KMS-11 (cell line): ENCODE results near the gene SAPCD1.

Source experiments
- H2AFZ ChIP-seq: fragments of 200-600 bp; sonication (generic); 2 replicates; pipeline ENCODE4 v1.6.1; 2016; ENCODE audit warnings: antibody characterized with exemption, mixed run types, low read depth
- H3K27ac ChIP-seq: fragments of 200-600 bp; sonication (generic); 2 replicates; pipeline ENCODE4 v1.6.1; 2016; ENCODE audit warnings: mild to moderate bottlenecking, mixed run types
- H3K27me3 ChIP-seq: fragments of 200-600 bp; sonication (generic); 2 replicates; pipeline ENCODE4 v1.6.1; 2017; ENCODE audit warnings: mild to moderate bottlenecking, low read depth, mixed run types, moderate library complexity; ENCODE audit not compliant: insufficient read depth
- H3K36me3 ChIP-seq: fragments of 200-600 bp; sonication (generic); 2 replicates; pipeline ENCODE4 v1.6.1; 2017; ENCODE audit warnings: mild to moderate bottlenecking, mixed run types; ENCODE audit not compliant: insufficient read depth
- H3K4me1 ChIP-seq: fragments of 200-600 bp; sonication (generic); 2 replicates; pipeline ENCODE4 v1.6.1; 2016; ENCODE audit warnings: mild to moderate bottlenecking, low read depth, mixed run types; ENCODE audit not compliant: poor library complexity, severe bottlenecking
- H3K4me2 ChIP-seq: fragments of 200-600 bp; sonication (generic); 2 replicates; pipeline ENCODE4 v1.7.0; 2016; ENCODE audit warnings: mild to moderate bottlenecking, mixed run types
- H3K4me3 ChIP-seq: fragments of 200-600 bp; sonication (generic); IDR thresholded peaks from 2 replicates; pipeline ENCODE4 v1.6.1; 2017; ENCODE audit warnings: low read depth, low read length, mixed read lengths; ENCODE audit not compliant: insufficient read depth
- H3K79me2 ChIP-seq: fragments of 200-600 bp; sonication (generic); 2 replicates; pipeline ENCODE4 v1.6.1; 2016; ENCODE audit warnings: low read depth, mixed run types; ENCODE audit not compliant: insufficient read depth
- H3K9ac ChIP-seq: fragments of 200-600 bp; sonication (generic); 2 replicates; pipeline ENCODE4 v1.6.1; 2016; ENCODE audit warnings: mild to moderate bottlenecking, mixed run types
- H4K20me1 ChIP-seq: fragments of 200-600 bp; sonication (generic); 2 replicates; pipeline ENCODE4 v1.6.1; 2016; ENCODE audit warnings: mild to moderate bottlenecking, mixed run types; ENCODE audit not compliant: insufficient read depth
- TF ChIP-seq, protein P1 (sequence below): fragments of 200-600 bp; sonication (generic); conservative IDR thresholded peaks from 2 replicates; pipeline ENCODE4 v1.6.1; 2017; ENCODE audit warnings: low read depth, mild to moderate bottlenecking, antibody characterized with exemption, low read length, moderate library complexity, mixed read lengths

The SAPCD1 gene

DNA sequence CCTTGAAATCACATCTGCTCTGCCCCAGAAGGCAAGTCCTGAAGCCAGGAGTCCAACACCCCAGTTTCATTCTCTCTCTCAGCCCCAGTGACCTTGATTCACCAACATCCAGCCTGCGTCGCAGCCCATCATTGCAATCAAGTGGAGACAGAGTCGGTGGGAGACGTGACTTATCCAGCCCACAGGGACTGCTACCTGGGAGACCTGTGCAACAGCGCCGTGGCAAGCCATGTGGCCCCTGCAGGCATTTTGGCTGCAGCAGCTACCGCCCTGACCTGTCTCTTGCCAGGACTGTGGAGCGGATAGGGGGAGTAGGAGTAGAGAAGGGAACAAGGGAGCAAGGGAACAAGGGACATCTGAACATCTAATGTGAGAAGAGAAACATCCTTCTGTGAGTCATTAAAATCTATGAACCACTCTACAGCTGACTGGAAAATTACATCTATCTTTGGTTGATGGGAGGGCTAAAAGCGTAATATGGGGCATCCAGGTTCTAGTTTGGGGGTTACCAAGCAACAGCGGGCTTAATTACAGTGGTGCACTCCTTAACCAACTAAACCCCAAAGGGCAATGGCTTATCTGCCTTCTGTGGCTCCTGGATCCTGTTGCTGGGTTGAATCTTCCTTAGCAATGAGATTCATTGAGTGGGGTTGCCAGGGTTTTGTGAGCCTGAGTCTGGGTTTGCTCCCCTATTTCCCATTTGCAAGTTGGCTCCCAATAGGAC is 44.8 kb upstream of the SAPCD1 start:
- no peaks in the 10 kb centered on the region; the same call in 1 of the 2 replicates for H3K27me3 ChIP-seq
- no peaks in the 10 kb centered on the region for H4K20me1 ChIP-seq
- H3K4me2 ChIP-seq: no peak overlapping the region
- no peaks in the 10 kb centered on the region for H3K4me1 ChIP-seq
- no peak overlapping the region for H2AFZ ChIP-seq
- H3K79me2 ChIP-seq: no peaks in the 10 kb centered on the region
- no peak overlapping the region for H3K4me3 ChIP-seq
- H3K36me3 ChIP-seq: no peaks in the 10 kb centered on the region
- no peak overlapping the region for H3K9ac ChIP-seq
- H3K27ac ChIP-seq: no peak overlapping the region
- TF ChIP-seq, protein P1, sequence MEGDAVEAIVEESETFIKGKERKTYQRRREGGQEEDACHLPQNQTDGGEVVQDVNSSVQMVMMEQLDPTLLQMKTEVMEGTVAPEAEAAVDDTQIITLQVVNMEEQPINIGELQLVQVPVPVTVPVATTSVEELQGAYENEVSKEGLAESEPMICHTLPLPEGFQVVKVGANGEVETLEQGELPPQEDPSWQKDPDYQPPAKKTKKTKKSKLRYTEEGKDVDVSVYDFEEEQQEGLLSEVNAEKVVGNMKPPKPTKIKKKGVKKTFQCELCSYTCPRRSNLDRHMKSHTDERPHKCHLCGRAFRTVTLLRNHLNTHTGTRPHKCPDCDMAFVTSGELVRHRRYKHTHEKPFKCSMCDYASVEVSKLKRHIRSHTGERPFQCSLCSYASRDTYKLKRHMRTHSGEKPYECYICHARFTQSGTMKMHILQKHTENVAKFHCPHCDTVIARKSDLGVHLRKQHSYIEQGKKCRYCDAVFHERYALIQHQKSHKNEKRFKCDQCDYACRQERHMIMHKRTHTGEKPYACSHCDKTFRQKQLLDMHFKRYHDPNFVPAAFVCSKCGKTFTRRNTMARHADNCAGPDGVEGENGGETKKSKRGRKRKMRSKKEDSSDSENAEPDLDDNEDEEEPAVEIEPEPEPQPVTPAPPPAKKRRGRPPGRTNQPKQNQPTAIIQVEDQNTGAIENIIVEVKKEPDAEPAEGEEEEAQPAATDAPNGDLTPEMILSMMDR: no peak

DNA sequence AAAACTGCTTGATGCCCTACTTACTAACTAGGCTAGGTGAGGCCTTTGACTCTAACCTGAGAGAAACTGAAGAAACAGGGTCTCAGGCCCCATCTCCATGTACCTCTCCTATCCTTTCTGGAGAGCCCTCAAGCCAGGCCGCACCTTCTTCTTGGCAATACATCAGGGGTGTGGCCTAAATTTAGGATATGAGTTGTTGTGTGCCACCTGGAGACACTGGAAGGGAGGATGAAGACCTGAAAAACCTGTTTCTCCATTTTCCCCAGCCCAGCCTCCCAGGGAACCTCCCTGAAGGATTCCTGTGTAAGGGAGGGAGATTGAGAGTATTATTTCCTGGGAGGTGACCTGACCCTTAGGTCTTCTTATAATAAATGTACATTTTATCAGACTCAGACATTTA is 44.2 kb upstream of the SAPCD1 start:
- TF ChIP-seq, protein P1: no peak
- Histone ChIP-seq H2AFZ (no peak overlapping the region), H3K4me1 (no peaks in the 10 kb centered on the region), H3K9ac (no peak overlapping the region), H3K27me3 (no peaks in the 10 kb centered on the region; the same call in 1 of the 2 replicates), H3K27ac (no peak overlapping the region), H3K36me3 (no peaks in the 10 kb centered on the region), H3K4me2 (no peak overlapping the region), H3K79me2 (no peaks in the 10 kb centered on the region), H3K4me3 (no peak overlapping the region), H4K20me1 (no peaks in the 10 kb centered on the region)

DNA sequence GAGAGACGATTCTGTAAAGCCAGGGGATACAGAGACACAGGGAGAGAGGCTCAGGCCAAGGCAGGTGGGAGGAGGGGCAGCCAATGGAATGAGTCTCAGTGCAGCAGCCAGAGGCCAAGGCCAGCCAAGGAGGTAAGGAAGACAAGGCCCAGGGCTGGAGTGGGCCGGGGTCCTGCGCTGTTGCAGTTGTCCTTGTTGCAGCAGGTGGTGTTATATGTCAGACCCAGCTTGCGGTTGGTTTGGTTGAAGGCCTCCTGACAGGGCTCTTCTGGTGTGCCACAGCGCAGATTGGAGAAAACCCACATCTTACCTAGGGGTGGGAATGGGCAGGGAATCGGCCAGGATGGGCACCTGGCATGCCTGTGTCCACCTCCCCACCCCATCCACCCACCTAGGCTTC is 43.5 kb upstream of the SAPCD1 start:
- H3K36me3 ChIP-seq: no peaks in the 10 kb centered on the region
- no peaks in the 10 kb centered on the region; the same call in 1 of the 2 replicates for H3K27me3 ChIP-seq
- H4K20me1 ChIP-seq: no peaks in the 10 kb centered on the region
- TF ChIP-seq, protein P1: no peak
- no peaks in the 10 kb centered on the region for H3K4me1 ChIP-seq
- no peak overlapping the region for H3K4me2 ChIP-seq
- no peak overlapping the region for H2AFZ ChIP-seq
- H3K79me2 ChIP-seq: no peaks in the 10 kb centered on the region
- no peak overlapping the region for H3K4me3 ChIP-seq
- H3K9ac ChIP-seq: no peak overlapping the region
- no peak overlapping the region for H3K27ac ChIP-seq

DNA sequence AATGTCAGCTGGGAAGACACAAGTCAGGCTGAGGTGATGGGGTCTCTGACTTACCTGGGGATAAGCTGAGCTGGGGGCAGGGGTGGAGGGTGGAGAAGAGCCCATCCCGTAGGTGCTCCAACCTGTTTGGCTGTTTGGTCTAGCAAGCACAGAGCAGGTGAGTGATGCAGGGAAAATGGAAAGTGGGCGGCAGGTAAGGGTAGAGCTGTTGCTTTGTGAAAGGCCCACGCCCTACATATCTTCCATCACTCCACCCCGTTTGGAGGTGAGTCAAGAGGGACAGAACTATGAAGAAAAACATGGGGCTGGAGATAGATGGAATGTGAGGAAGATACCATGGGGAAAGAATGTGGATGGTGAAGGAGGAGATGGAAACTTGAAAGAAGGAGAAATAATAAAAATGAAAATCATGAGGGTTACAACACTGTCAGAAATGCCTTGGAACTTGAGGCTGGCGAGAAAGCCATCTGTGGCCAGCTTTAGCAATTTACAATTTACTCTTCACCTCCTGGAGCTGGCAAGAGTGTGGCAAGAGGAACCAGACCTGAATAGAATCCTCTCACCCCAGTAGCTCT is 42.2 kb upstream of the SAPCD1 start:
- TF ChIP-seq, protein P1: no peak
- no peaks in the 10 kb centered on the region; the same call in 1 of the 2 replicates for H3K27me3 ChIP-seq
- no peaks in the 10 kb centered on the region for H3K79me2 ChIP-seq
- H2AFZ ChIP-seq: no peak overlapping the region
- no peak overlapping the region for H3K4me3 ChIP-seq
- H3K9ac ChIP-seq: no peak overlapping the region
- H3K4me2 ChIP-seq: no peak overlapping the region
- H3K27ac ChIP-seq: no peak overlapping the region
- H4K20me1 ChIP-seq: no peaks in the 10 kb centered on the region
- no peaks in the 10 kb centered on the region for H3K4me1 ChIP-seq
- H3K36me3 ChIP-seq: no peaks in the 10 kb centered on the region
